ENCODE data around the gene RILP.

Gene RILP

GRCh38 chr17:1629504-1630310 is 20.0 kb downstream of the RILP start:
- DNase-seq (ENCODE audit: low read depth, low spot score) = no peak
- peak overlapping the region; percentile 60 for H3K27ac ChIP-seq

- DNase-seq (ENCODE audit: low read depth, low spot score) = no peak
- H3K27ac ChIP-seq = peak overlapping the region; percentile 60
Observed at GRCh38 chr17:1628856-1629503, 20.7 kb downstream of the RILP start.

- peak within 1 kb of the TSS; percentile 60 for H3K27ac ChIP-seq
- DNase-seq (ENCODE audit: low read depth, low spot score) = no peak
Observed at GRCh38 chr17:1627982-1628855, 21.4 kb downstream of the RILP start, which contains the start of gene SLC43A2. SLC43A2 (minus strand) TSS chr17:1628834; CDS start chr17:1627874, 960 bp downstream.

- DNase-seq (ENCODE audit: low read depth, low spot score) = no peak
- H3K27ac ChIP-seq = no peak overlapping the region
Observed at GRCh38 chr17:1627182-1627981, 22.3 kb downstream of the RILP start.

- DNase-seq (ENCODE audit: low read depth, low spot score) = no peak
- H3K27ac ChIP-seq = no peak overlapping the region
Observed at GRCh38 chr17:1626333-1626732, 23.3 kb downstream of the RILP start.

- H3K27ac ChIP-seq = no peak overlapping the region
- DNase-seq (ENCODE audit: low read depth, low spot score) = no peak
Observed at GRCh38 chr17:1625581-1625980, 24.1 kb downstream of the RILP start.

- DNase-seq (ENCODE audit: low read depth, low spot score) = no peak
- H3K27ac ChIP-seq = no peak overlapping the region
Observed at GRCh38 chr17:1625053-1625452, 24.6 kb downstream of the RILP start.

- DNase-seq (ENCODE audit: low read depth, low spot score) = no peak
- no peak overlapping the region for H3K27ac ChIP-seq
Observed at GRCh38 chr17:1624650-1625049, 25.0 kb downstream of the RILP start.

- no peak overlapping the region for H3K27ac ChIP-seq
- DNase-seq (ENCODE audit: low read depth, low spot score) = no peak
Observed at GRCh38 chr17:1623057-1623630, 26.5 kb downstream of the RILP start.

GRCh38 chr17:1621273-1621954 is 28.3 kb downstream of the RILP start:
- DNase-seq (ENCODE audit: low read depth, low spot score) = no peak
- H3K27ac ChIP-seq = no peak overlapping the region

GRCh38 chr17:1620486-1620885 is 29.2 kb downstream of the RILP start:
- DNase-seq (ENCODE audit: low read depth, low spot score) = no peak
- H3K27ac ChIP-seq = no peak overlapping the region

- no peak overlapping the region for H3K27ac ChIP-seq
- DNase-seq (ENCODE audit: low read depth, low spot score) = no peak
Observed at GRCh38 chr17:1617620-1618174, 32.0 kb downstream of the RILP start.

GRCh38 chr17:1616101-1616500 is 33.6 kb downstream of the RILP start:
- no peak overlapping the region for H3K27ac ChIP-seq
- no peak for DNase-seq (ENCODE audit: low read depth, low spot score)

- H3K27ac ChIP-seq = no peak overlapping the region
- DNase-seq (ENCODE audit: low read depth, low spot score) = no peak
Observed at GRCh38 chr17:1612400-1612799, 37.3 kb downstream of the RILP start.

- H3K27ac ChIP-seq = no peak overlapping the region
- DNase-seq (ENCODE audit: low read depth, low spot score) = no peak
Observed at GRCh38 chr17:1611715-1612114, 38.0 kb downstream of the RILP start.

- no peak overlapping the region for H3K27ac ChIP-seq
Observed at GRCh38 chr17:1608676-1609075, 41.0 kb downstream of the RILP start.

GRCh38 chr17:1607971-1608320 is 41.7 kb downstream of the RILP start:
- no peak overlapping the region for H3K27ac ChIP-seq
- DNase-seq (ENCODE audit: low read depth, low spot score) = no peak

More at GRCh38 chr17:1608676-1609075, 41.0 kb downstream of the RILP start:
- peak; percentile 41 for DNase-seq (ENCODE audit: low read depth, low spot score)

- H3K27ac ChIP-seq = no peak overlapping the region
- DNase-seq (ENCODE audit: low read depth, low spot score) = no peak
Observed at GRCh38 chr17:1606352-1606985, 43.2 kb downstream of the RILP start.

Measured in epithelial cell of prostate (primary cell).